ENCODE results near the gene SLC34A1.
"Not testable (repeated sequence)": the region's sequence is repeated elsewhere in the genome, so short reads cannot be mapped to it uniquely, and the experiment has no call there.

Gene SLC34A1

DNA sequence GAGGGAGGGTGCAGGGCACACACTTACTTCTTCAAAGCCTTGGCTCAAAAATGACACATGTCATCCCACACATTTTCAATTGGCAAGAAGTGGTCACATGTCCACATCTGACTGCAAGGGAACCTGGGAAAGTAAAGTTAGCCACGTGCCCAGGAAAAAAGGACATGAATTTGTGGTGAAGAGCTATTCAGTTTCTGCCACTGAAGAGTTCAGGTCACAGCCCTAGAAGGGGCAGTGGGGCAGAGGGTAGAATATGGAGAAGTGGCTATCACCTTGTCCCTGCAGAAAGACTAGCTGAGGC lies 28.4 kb upstream of the SLC34A1 start:
- DNase-seq (ENCODE audit: low spot score): no peak

DNA sequence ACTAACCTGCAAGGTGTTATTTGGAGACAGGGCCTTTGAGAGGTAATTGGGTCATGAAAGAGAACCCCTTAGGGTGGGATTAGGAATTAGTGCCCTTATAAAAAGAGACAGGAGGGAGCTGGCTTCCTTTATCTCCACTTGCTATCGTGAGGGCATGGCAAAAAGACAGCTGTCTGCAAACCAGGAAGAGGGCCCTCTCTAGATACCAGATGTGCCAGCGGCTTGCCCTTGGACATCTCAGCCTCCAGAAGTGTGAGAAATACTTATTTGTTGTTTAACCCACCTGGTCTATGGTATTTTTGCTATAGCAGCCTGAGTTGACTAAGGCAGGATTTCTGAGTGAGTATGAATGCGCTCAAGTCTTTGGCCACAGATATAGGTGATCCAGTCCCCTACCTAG lies 27.5 kb upstream of the SLC34A1 start:
- DNase-seq (ENCODE audit: low spot score): no peak

DNA sequence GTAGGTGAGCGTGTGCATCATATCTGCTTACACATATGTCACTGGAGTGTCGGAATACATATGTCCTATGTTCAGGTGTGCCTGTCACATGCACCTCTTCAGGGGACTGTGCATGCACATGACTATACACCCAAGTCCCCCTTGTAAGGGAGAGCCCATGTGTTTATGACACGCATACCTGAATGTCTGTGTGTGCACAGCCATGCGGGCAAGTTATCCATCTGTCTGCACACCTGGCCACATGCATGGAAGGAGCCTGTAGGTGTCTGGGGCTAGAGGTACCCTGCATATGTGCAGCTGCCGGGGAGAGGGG lies 27.1 kb upstream of the SLC34A1 start:
- DNase-seq (ENCODE audit: low spot score): no peak

DNA sequence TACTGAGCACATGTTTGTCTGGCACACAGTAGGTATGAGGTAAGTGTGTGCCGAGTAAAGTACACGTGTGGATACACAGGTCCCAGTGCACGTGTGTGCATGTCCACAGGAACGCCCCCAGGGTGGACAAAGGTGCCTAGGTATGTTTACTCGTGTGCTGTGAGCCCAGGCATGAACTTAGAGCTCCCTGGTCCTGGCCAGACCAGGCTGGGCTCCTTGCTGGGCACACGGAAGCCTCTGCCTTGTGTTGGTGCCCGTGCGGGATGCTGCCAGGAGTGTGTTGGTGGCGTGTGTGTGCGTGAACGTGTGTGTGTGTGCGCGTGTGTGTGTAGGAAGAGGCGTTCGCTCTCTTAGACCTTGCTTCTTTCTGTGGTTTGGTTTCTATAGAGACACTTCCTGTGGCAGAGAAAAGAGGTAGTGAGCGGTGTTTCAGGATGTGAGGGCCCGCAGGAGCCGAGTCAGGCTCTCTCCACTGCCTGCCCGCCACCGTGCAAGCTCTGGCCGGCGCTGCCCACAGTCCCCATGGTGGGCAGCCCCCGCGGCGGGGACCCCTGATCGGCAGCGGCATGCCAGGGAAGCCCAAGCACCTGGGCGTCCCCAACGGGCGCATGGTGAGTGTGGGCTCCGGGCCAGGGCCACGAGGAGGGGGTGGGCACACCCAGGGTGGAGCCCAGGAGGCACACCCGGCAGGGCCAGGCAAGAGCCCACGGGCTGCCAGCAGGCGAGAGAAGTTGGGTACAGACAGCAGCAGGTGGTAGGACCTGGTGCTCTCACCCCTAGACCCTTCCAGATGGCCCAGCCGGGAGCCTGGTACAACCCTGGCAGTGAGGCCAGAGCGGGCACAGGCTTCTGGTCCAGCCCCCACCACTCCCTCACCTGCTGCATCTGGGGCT lies 26.5 kb upstream of the SLC34A1 start, which contains the start of gene RGS14:
Gene RGS14, plus strand, starts transcription at position 466 of the 893 bp plus-strand sequence. Its CDS starts 101 bp downstream, at position 567.
- peak; percentile 85 for DNase-seq (ENCODE audit: low spot score)

DNA sequence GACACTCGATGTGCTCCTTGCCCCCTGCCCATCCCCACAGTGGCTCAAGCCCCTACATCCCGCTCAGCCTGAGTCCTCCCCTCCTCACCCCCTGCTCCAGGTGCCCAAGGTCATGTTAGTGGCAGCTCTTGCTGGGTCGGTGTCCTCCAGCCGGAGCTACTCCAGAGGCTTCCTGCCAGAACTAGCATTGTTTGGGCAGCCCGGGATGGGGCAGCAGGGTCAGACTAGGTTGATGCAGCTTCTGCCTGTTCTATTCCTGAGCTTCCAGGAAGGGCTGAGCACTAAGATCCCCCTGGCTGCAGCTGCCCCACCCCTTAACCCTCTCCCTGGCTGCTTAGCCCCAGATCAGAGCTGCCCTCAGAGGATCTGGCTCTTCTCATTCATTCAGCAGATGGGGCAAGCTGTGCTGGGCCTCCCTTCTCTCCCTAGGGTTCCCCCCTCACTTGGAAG lies 25.8 kb upstream of the SLC34A1 start:
- peak; percentile 21 for DNase-seq (ENCODE audit: low spot score)

DNA sequence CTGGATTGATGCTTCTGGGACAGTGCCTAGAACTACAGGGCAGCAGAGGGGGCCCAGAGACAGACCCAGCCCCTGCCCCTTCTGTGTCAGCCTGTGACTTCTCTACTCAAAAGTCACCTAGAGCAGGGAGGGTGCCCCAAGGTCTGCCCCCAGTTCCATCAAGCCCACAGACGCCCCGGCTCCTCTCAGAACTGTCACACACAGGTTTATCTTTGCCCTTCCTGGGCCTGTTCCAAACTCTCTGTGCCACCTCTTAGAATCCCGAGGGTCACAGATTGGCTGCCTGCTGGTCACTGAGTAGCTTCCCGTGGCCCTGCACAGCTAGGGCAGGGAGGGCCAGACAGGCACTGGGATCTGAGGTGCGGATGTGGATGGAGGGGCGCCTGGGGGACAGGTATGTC lies 24.8 kb upstream of the SLC34A1 start:
- no peak for DNase-seq (ENCODE audit: low spot score)

DNA sequence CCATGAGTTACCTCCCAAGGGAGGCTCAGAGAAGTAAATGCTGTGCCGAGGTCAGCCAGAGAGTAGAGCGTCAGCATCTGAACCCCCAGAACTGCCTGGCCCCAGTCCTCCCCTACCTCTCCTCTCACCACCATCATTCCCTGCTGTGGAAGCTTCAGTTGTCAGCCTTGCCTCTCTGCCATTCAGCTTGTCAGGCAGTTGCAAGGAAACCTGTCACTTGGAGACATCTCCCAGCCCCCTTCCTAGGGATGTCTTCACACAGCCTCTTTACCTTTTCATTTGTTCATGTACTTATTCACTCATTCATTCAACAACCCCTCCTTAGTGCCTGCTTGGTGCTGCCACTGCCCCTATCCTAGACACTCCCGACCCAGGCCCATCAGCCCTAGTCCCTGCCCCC lies 24.4 kb upstream of the SLC34A1 start:
- no peak for DNase-seq (ENCODE audit: low spot score)

DNA sequence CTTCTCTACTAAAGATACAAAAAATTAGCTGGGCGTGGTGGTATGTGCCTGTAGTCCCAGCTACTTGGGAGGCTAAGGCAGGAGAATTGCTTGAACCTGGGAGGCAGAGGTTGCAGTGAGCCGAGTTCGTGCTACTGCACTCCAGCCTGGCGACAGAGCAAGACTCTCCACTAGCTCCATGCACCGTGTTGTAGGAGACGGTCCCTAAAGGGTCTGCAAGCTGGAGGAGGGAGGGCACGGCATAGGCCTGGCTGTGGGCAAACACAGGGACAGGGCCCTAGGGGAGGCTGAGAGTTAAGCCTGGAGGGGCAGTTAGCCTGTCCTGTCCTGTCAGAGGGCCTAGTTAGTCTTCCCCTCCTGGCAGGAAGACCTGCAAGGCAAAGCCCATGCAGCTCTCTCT lies 23.5 kb upstream of the SLC34A1 start:
- DNase-seq (ENCODE audit: low spot score): not testable (repeated sequence)

DNA sequence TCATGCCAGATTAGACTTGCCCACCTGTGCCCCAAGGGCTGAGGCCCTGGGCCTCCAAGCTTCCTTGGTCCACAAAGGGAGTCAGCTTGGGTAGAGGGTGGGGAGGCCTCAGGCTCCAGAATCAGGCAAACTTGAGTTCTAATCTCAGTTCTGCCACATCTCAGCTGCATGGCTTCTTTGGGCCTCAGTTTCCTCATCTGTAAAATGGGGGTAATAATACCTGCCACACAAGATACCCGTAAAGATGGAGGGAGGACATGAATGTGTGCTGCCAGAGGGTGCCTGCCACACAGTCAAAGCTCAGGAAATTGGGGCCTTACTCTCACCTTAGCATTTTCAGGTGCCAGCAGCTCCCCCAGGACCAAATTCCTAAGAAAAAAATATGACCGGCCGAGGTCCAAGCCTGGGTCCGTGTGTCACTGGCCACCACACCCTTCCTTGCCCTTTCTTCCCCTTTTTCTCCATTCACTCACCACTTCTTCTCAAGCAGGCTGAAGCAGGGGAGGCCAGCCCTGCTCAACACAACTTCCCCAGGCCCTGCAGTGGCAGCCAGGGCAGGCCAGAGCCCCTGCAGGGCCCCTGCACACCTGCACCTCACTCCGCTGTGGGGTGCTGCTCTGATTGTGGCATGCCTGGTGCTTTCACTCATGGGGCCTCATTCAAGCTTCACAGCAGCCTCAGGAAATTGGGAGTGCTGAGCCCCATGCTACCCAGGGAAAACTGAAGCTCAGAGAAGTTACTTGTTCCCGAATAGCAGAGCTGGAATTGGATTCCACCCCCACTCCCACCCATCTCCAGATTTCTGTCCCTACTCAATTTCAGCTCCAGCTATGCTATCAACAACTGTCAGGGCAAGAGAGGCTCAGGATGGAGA lies 22.6 kb upstream of the SLC34A1 start:
- no peak for DNase-seq (ENCODE audit: low spot score)

DNA sequence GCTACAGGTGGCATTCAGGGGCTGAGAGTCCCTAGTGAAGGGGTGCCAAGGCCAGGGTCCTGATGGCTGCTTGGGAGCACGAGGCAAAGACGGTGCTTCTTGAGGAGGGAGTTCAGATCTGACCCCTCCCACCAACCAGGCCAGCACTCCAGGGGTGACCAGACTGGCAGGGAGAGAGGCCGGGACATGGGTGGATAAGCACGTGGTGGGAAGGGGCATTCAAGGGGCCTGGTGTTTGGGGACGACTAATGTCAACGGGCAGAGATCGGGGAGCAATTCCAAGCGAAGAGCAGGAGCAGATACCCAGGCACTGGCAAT lies 22.0 kb upstream of the SLC34A1 start:
- DNase-seq (ENCODE audit: low spot score): no peak

DNA sequence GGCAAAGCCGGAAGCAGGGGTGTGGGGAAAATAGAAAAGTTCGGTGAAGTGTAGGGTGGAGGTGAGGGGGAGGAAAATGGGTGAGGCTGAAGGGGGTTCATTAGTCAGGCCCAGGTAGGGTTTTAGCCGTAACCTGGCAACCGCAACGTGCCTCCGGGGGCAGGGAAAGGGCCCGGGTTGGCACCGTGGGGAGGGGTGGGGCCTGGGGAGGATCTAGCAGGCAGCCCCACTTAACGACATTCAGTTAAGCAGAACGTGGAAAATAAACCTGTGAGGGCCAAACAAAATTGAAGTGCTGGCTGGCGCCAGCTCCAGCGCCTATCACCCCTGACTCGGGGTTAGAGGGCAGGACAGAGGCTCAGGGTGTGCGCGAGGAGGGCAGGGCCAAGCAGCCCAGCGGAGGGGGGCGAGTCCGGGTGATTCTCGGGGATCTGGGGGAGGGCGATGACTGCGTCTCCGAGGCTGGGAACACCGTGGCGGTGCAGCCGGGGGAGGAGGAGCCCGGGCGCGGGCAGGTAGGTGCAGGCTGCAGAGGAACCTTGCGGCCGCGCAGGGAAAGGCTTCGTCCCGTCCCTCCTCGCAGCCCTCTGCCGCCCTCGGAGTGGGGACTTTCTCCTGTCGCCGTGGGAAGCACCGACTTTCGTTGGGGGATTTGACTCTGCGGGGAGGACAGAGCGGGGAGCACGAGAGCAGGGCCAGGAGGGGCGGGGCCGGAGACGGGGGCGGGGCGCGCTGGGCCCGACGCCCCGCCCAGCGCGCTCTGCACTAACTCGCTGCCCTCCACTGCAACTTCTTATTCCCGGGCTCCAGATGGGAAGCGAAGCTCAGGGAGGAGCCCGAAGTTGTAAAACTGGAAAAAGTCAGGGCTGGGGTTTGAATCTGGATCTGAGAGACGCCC lies 21.4 kb upstream of the SLC34A1 start:
- peak; percentile 79 for DNase-seq (ENCODE audit: low spot score)

DNA sequence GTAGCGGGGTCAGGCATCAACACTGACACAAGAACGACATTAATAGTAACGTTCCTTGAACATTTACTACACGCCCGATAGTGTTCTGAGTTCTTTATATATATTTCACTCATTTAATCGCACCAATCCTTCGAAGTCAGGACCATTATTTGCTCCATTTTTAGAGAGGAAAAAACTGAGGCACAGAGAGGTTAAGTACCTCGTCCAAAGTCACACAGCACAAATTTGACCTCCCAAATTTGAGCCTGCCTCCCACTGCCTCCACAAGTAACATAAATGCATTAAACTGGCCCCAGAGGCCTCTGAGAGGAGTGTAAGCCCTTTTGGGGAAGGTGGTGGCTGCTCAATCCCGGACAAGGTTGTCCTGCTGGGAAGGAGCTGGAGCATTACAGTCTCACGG lies 20.7 kb upstream of the SLC34A1 start:
- DNase-seq (ENCODE audit: low spot score): no peak

DNA sequence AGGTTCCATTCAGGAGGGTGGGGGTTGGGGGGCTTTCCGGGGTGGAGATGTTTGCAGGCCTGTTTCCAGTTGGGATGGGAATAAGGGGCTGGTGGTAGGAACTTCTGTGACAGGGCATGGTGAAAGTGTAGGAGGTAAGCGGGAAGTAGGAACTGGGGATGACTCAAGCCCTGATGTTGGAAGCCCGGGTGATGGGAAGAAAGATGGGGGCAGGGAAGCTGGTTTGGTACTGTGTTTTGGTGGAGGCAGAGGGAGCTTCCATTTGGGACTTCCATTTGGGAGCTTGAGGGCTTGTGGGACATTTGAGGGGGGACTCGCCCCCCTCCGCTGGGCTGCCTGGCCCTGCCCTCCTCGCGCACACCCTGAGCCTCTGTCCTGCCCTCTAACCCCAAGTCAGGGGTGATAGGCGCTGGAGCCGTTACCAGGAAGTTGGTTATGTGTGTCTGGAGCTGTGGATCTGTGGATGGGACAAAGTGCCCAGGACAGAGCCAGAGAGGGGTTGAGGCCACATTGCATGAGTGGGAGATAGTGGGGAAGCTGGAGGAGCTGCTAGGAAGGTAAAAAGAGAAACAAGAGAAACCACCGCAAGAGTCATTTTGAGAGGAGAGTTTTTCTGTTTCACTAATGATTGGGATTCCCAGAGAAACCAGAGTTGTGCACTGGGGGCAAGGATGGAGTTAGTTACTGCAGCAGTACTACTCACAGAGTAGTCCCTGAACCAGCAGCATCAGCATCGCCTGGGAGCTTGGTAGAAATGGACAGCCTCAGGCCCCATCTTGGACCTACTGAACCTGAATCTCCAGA lies 19.9 kb upstream of the SLC34A1 start:
- no peak for DNase-seq (ENCODE audit: low spot score)

DNA sequence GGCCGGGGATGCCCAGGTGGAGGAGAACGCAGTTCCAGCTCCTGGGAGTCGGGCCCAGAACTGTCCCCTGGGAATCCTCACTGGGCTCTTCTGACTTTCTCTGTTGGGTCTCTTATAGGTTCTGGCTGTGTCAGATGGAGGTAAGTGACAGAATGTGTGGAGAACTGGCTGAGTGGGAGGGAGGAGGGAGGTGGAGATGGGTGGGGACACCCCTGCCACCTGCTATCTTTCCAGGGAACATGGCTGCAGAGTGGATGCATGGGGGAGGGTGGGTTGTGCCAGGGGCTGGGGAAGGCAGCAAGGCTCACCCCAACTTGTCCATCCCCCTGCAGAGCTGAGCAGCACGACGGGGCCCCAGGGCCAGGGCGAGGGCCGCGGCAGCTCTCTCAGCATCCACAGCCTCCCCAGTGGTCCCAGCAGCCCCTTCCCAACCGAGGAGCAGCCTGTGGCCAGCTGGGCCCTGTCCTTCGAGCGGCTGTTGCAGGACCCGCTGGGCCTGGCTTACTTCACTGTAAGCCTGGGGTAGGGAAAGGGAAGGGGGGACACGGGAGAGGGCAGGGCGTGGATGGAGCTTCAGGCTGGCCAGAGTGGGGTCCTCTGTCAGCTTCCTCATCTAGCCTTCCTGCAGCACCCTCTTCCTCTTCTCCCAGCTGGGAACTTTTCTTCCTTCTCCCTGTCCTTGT lies 18.2 kb upstream of the SLC34A1 start:
- DNase-seq (ENCODE audit: low spot score): no peak

DNA sequence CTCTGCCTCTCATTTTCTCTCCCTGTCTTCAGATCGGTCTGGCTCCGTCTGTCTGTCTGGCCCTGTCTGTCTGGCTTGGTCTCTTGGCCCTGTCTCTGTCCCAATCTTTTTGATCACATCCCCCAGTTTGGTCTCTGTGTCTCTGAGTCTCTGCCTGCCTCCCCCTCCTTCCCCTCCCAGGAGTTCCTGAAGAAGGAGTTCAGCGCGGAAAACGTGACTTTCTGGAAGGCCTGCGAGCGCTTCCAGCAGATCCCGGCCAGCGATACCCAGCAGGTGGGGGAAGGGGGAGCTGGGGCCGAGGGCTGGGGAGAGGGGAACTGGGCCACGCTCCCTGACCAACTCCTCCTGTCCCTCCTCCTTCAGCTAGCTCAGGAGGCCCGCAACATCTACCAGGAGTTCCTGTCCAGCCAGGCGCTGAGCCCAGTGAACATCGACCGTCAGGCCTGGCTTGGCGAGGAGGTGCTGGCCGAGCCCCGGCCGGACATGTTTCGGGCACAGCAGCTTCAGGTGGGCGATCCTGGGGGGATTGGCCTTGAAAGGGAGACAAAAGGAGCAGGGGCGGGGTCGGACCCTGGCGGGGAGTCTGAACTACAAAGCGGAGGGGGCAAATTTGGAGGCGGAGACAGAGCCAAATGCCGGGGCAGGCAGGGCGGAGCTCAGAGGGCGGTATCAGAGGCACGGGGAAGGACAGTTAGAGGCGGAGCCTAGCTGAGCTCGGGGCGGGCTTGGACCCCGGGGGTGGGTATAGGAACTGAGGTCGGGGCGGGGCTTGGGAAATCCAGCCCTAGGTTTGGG lies 17.5 kb upstream of the SLC34A1 start:
- no peak for DNase-seq (ENCODE audit: low spot score)

DNA sequence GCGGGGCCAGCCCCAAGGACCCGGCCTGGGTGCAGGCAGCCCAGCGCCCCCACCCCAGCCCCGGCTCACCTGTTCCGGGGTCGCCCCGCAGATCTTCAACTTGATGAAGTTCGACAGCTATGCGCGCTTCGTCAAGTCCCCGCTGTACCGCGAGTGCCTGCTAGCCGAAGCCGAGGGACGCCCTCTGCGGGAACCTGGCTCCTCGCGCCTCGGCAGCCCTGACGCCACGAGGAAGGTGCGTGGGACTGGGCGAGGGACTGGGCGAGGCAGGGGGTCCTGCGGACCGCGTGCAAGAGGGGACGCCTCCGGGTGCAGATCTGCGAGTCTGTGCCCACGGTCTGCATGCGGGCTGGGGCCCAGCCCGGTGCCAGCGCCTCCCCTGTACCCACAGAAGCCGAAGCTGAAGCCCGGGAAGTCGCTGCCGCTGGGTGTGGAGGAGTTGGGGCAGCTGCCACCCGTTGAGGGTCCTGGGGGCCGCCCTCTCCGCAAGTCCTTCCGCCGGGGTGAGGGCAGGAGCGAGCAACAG lies 16.8 kb upstream of the SLC34A1 start:
- DNase-seq (ENCODE audit: low spot score): no peak

DNA sequence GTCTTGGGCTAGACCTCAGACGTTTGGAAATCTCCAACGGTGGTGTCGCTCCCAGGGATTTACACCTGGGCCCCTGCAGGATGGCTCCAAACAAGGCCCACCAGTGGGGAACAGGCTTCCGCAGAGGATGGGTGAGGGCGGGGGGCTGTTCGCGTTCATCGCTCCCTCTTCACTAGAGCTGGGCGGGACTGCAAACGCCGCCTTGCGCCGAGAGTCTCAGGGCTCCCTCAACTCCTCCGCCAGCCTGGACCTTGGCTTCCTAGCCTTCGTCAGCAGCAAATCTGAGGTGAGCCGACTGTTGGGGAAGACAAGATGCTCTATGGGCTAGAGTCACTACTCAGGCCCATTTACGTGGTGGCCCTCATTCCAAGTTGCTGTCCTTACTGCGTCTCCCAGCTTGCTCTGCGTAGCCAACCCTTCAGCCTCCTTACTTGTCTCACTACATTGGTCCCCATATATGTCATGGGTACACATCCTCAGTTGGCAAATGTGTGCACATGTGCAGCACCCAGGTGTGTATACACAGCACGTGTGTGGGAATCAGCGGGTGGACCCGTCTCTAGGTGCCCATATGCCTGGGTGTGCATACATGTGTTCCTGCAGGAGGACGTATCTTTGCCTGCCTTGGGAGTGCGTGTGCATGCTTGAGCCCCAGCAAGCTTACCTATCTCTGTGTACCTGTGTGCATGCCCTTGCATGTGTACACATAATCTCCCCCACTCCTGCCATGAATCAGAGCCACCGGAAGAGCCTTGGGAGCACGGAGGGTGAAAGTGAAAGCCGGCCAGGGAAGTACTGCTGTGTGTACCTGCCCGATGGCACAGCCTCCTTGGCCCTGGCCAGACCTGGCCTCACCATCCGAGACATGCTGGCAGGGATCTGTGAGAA lies 16.0 kb upstream of the SLC34A1 start:
- no peak for DNase-seq (ENCODE audit: low spot score)

DNA sequence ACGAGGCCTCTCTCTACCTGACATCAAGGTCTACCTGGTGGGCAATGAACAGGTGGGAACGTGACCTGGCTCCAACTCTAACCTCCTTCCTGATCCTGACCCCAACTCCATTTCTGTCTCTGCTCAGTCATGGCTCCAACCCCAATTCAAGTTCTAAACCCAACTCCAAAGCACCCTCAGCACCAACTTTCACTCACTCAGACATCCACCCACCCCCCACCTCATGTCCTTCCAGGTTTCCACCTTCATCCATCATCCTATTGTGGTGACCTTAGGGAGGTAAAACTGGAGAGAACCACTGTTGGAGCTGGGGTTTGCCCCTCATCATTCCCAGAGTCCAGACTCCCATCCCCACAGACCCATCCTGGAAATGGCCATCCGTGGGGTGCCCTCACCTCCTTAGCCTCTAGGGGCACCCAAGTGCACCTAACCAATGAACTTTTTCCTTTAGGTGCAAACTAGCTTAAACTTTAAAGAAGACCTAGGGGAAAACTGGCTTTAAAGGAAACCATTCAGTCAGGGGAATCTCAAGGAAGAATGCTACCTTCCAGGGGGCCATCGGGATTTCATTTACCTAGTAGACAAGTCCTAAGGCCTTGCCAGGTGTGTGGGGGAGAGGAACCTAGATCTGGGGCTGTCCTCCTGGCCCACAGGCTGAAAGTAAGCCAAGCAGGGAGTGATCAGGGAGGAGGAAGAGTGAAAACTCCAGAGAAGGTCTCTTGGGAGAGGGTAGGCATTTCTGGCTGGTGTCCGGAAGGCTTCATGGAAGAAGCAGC lies 15.2 kb upstream of the SLC34A1 start:
- DNase-seq (ENCODE audit: low spot score): peak; percentile 62
